ENCODE results near the gene HOXC5.

Gene HOXC5

DNA sequence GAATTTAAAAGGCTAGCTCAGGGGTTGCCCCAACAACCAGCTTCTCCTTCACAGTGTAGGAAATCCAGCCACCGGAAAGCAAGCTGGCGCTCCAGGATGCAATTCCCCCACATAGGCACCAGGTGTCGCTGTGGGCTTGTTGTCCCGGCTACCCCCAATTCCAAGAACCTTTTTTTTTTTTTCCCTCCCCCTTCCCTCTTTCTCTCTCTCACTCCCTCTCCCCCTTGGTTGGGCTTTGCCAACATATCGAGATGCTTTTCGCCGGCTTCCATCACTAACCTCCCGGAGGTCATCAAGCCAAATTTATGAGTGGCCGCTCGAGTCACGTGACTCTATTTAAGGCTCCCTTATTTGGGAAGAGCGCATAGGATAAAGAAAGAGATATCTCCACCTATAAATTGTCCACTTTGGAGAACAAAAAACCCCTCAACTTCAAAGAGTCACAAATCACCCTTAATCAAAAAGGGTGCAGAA, at the start of gene HOXC5:
Gene HOXC5, plus strand, starts transcription at position 424 of the 474 bp plus-strand sequence. CDS start 73 bp downstream, outside the sequence.
- no peak within 1 kb of the TSS for H2AFZ ChIP-seq (ENCODE audit: low read depth, low read length)
- no peaks in the 10 kb centered on the region for H3K36me3 ChIP-seq (ENCODE audit: insufficient read depth, low read length)
- H3K9me3 ChIP-seq (ENCODE audit: low read length), result peaks cover 2% of the 10 kb centered on the region
- H3K4me3 ChIP-seq (ENCODE audit: low read length), result no peak within 1 kb of the TSS
- H3K4me1 ChIP-seq (ENCODE audit: insufficient read depth, low read length), result no peaks in the 10 kb centered on the region
- H3K27me3 ChIP-seq (ENCODE audit: insufficient read depth, low read length), result peaks cover 95% of the 10 kb centered on the region

DNA sequence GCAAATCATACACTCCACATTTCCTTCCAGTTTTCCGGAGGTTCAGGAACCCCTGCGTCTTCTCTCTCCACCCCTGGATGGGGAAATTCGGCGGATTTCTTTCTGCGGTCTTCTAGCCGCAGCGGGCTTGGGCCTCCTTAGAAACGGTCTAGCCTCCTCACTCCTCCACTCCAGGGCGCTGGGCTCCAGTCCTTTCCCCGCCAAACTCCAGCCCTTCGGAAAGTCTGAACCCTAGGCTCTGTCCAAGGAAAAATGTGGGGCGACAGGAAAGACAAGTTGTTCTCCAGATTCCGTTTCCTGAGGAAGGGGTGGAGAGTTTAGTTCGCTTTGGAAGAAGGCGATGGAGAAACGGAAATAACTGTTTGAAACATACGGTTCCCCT, 49.3 kb upstream of the HOXC5 start:
- H3K9me3 ChIP-seq (ENCODE audit: low read length), result no peaks in the 10 kb centered on the region
- no peaks in the 10 kb centered on the region for H3K4me1 ChIP-seq (ENCODE audit: insufficient read depth, low read length)
- peaks cover 94% of the 10 kb centered on the region for H3K27me3 ChIP-seq (ENCODE audit: insufficient read depth, low read length)
- H2AFZ ChIP-seq (ENCODE audit: low read depth, low read length), result no peak overlapping the region
- no peaks in the 10 kb centered on the region for H3K36me3 ChIP-seq (ENCODE audit: insufficient read depth, low read length)
- no peak overlapping the region for H3K4me3 ChIP-seq (ENCODE audit: low read length)

DNA sequence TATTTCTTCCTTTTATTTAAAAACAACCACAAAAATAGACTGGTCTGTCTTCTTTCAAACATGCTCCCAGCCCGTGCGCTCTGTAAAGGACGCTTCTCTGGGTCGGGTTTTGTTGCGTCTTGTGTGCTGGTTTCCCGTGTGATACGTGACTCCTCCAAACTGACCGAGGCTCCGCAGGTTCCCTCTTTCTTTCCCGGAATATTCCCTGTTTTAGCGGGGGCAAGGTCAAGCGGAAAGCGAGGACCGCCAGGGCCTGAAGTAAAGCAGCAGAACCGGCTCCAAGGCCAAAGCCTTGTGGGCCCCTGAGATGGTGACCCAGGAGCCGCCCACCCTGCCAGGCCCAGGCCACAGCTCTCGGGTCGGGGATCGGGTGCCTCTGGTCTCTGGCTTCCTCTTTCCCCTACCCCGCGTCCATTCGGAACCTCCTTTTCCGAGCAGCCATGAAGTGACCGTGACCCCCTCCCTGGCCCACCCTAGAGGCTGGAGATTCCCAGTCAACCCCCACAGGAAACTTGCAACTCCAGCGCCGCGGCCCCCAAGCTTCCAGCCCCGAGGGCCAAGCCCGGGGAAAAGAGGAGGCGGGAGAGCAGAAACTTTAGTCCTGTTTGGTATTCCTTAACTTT, 48.8 kb upstream of the HOXC5 start:
- Histone ChIP-seq H3K27me3 (ENCODE audit: insufficient read depth, low read length) (peaks cover 94% of the 10 kb centered on the region), H3K4me3 (ENCODE audit: low read length) (no peak overlapping the region), H3K36me3 (ENCODE audit: insufficient read depth, low read length) (no peaks in the 10 kb centered on the region), H3K4me1 (ENCODE audit: insufficient read depth, low read length) (no peaks in the 10 kb centered on the region), H2AFZ (ENCODE audit: low read depth, low read length) (no peak overlapping the region), H3K9me3 (ENCODE audit: low read length) (no peaks in the 10 kb centered on the region)

DNA sequence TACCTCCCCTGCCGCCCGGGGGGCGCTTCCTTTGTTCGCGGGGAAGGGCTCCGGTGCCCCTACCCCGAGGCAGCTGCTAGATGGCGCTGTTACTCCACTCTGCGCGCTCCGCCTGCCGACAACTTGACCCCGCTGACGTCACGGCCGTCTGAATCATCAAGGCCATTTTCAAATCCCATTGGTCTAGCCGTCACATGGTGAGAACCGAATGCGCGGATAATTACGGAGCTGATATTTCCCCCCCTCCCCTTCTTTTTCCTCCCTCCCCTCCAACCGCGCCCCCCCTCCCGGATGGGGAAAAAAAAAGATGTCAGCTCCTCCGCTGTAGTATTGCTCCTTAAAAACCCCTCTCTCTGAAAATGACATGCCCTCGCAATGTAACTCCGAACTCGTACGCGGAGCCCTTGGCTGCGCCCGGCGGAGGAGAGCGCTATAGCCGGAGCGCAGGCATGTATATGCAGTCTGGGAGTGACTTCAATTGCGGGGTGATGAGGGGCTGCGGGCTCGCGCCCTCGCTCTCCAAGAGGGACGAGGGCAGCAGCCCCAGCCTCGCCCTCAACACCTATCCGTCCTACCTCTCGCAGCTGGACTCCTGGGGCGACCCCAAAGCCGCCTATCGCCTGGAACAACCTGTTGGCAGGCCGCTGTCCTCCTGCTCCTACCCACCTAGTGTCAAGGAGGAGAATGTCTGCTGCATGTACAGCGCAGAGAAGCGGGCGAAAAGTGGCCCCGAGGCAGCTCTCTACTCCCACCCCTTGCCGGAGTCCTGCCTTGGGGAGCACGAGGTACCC, 47.8 kb upstream of the HOXC5 start, which contains the start of gene HOXC10:
Gene HOXC10, plus strand, starts transcription at position 246 of the 791 bp plus-strand sequence. Its CDS starts 114 bp downstream, at position 360.
- Histone ChIP-seq H2AFZ (ENCODE audit: low read depth, low read length) (peak within 1 kb of the TSS; percentile 15), H3K4me3 (ENCODE audit: low read length) (no peak within 1 kb of the TSS), H3K27me3 (ENCODE audit: insufficient read depth, low read length) (peaks cover 94% of the 10 kb centered on the region)

DNA sequence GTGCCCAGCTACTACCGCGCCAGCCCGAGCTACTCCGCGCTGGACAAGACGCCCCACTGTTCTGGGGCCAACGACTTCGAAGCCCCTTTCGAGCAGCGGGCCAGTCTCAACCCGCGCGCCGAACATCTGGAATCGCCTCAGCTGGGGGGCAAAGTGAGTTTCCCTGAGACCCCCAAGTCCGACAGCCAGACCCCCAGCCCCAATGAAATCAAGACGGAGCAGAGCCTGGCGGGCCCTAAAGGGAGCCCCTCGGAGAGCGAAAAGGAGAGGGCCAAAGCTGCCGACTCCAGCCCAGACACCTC, 47.2 kb upstream of the HOXC5 start:
- Histone ChIP-seq H3K9me3 (ENCODE audit: low read length) (no peaks in the 10 kb centered on the region), H3K4me3 (ENCODE audit: low read length) (no peak overlapping the region), H3K4me1 (ENCODE audit: insufficient read depth, low read length) (no peaks in the 10 kb centered on the region), H3K27me3 (ENCODE audit: insufficient read depth, low read length) (peaks cover 95% of the 10 kb centered on the region), H2AFZ (ENCODE audit: low read depth, low read length) (no peak overlapping the region), H3K36me3 (ENCODE audit: insufficient read depth, low read length) (no peaks in the 10 kb centered on the region)

More for the DNA sequence above, 47.8 kb upstream of the HOXC5 start, which contains the start of gene HOXC10:
- Histone ChIP-seq H3K9me3 (ENCODE audit: low read length) (no peaks in the 10 kb centered on the region), H3K4me1 (ENCODE audit: insufficient read depth, low read length) (no peaks in the 10 kb centered on the region), H3K36me3 (ENCODE audit: insufficient read depth, low read length) (no peaks in the 10 kb centered on the region)

DNA sequence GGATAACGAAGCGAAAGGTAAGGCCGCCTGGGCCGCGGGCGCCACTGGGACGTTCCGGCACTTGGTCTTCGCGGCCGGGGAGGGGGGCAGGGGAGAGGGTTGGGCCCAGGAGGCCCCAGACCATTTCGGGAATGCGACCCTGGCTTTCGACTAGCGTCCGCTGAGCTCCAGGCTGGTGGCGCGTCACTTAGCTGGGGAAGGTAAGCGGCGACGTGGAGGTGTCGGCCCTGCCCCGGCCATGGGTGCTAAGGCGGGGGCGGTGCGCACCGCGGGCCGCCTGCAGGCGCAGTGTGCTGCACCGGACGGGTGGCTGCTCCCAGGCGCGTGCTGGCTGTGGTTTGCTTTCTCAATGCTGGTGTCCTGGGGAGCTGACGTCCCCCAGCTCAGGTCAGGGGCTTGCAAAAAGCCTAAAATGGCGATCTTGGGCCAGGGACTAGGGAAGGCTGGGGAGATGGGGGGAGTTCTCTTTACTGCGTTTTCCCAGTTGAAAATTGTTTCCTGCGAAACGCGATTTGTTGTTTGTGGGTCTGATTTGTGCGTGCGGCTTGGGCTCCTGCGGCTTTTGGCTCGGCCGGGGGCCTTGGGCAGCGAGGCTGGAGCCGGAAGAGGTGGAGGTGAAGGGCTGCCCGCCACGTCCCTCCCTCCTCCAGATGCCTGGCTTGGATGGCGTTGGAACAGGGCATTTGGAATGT, 46.7 kb upstream of the HOXC5 start:
- Histone ChIP-seq H3K9me3 (ENCODE audit: low read length) (no peaks in the 10 kb centered on the region), H3K4me3 (ENCODE audit: low read length) (no peak overlapping the region), H2AFZ (ENCODE audit: low read depth, low read length) (no peak overlapping the region), H3K36me3 (ENCODE audit: insufficient read depth, low read length) (no peaks in the 10 kb centered on the region), H3K4me1 (ENCODE audit: insufficient read depth, low read length) (no peaks in the 10 kb centered on the region), H3K27me3 (ENCODE audit: insufficient read depth, low read length) (peaks cover 95% of the 10 kb centered on the region)

DNA sequence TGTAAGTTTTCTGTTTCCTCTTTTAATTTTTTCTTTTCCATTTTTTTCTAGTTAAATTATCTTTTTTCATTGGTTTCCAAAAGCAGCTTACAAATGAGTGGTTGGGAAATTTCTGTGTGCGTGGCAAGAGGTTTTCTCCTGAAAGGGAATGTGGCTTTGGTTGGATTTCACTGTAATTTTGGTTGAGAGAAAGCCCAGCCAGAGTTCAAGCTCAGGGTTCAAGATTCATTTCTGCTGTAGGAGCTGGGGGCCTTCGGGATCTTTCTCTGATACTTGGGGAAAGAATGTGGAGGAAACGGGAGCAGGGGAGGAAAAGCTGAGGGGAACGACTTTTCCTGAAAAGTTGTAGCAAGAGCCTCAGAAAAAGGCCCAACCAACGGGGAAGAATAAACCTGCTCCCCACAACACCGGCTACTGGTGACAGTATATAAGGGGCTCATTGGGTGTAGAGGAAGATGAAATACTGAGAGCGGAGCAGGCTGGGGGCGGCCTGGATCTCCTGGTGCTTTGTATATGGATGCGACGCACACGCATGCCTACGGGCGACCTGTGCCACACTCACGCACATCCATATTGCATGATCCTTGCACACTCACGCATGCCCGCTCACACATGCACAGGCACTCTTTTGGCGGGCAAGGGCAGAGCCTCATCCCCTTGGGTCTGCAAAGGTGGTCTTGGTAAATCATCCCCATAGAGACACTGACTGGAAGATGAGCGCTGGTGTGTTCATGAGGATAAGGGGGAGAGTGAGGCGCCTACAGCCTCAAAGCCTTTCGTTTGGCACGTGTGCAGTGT, 46.0 kb upstream of the HOXC5 start:
- Histone ChIP-seq H3K27me3 (ENCODE audit: insufficient read depth, low read length) (peaks cover 95% of the 10 kb centered on the region), H3K36me3 (ENCODE audit: insufficient read depth, low read length) (no peaks in the 10 kb centered on the region), H3K9me3 (ENCODE audit: low read length) (no peaks in the 10 kb centered on the region), H3K4me3 (ENCODE audit: low read length) (no peak overlapping the region), H3K4me1 (ENCODE audit: insufficient read depth, low read length) (no peaks in the 10 kb centered on the region), H2AFZ (ENCODE audit: low read depth, low read length) (no peak overlapping the region)

DNA sequence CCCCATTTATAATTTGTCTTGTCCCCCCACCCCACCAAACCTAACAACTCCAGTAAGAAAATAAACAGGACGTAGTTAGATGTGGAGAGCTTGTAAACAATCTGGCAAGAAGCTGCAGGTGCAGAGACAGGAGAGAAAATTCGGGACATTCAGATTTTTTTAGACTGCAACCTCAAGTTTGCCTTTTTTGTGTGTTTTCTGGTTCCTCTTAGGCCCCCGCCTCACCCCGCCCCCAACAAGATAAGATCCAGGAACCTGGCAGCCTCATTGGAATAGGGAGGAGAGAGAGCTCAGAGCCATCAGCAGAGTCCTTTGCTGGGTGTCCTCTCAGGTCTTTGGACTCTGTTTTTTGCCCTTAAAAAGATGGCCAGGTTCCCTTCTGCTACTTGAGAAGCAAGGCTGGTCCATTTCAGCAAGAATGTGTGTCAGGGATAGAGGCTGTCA, 45.0 kb upstream of the HOXC5 start:
- H3K27me3 ChIP-seq (ENCODE audit: insufficient read depth, low read length), result peaks cover 94% of the 10 kb centered on the region
- no peaks in the 10 kb centered on the region for H3K4me1 ChIP-seq (ENCODE audit: insufficient read depth, low read length)
- H3K9me3 ChIP-seq (ENCODE audit: low read length), result no peaks in the 10 kb centered on the region
- H3K4me3 ChIP-seq (ENCODE audit: low read length), result no peak overlapping the region
- H2AFZ ChIP-seq (ENCODE audit: low read depth, low read length), result no peak overlapping the region
- no peaks in the 10 kb centered on the region for H3K36me3 ChIP-seq (ENCODE audit: insufficient read depth, low read length)

DNA sequence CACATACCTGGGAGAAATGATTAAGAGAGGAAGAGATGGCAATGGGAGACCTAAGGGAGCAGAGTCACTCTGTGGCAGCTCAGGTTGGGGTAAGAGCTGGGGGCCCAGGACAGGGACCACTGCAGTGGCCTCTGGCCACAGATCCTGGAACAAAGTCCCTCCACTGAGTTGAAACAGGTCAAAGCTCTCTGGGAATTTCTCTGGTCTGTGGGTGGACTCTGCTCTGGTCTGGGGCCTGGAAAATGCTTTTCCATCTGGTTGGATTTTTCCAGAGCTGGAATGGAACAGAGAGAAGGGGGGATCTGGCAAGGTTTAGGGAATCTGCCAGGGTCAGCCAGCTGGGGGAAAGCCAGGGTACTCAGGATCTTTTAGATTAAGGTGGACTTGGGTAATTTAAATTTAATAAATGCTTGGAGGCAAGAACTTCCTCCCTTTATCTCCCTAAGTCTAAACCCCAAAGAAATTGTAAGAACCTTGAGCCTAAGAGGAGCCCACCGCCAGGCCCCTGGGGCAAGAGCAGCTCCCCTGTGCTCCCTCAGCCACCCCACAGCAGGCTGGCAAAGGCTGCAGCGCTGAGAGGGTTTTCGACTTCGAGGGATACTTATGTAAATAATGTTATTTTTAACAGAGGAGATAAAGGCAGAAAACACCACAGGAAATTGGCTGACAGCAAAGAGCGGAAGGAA, 44.2 kb upstream of the HOXC5 start:
- H3K4me1 ChIP-seq (ENCODE audit: insufficient read depth, low read length), result no peaks in the 10 kb centered on the region
- H3K27me3 ChIP-seq (ENCODE audit: insufficient read depth, low read length), result peaks cover 94% of the 10 kb centered on the region
- H3K9me3 ChIP-seq (ENCODE audit: low read length), result no peaks in the 10 kb centered on the region
- no peaks in the 10 kb centered on the region for H3K36me3 ChIP-seq (ENCODE audit: insufficient read depth, low read length)
- H3K4me3 ChIP-seq (ENCODE audit: low read length), result no peak overlapping the region
- H2AFZ ChIP-seq (ENCODE audit: low read depth, low read length), result no peak overlapping the region

DNA sequence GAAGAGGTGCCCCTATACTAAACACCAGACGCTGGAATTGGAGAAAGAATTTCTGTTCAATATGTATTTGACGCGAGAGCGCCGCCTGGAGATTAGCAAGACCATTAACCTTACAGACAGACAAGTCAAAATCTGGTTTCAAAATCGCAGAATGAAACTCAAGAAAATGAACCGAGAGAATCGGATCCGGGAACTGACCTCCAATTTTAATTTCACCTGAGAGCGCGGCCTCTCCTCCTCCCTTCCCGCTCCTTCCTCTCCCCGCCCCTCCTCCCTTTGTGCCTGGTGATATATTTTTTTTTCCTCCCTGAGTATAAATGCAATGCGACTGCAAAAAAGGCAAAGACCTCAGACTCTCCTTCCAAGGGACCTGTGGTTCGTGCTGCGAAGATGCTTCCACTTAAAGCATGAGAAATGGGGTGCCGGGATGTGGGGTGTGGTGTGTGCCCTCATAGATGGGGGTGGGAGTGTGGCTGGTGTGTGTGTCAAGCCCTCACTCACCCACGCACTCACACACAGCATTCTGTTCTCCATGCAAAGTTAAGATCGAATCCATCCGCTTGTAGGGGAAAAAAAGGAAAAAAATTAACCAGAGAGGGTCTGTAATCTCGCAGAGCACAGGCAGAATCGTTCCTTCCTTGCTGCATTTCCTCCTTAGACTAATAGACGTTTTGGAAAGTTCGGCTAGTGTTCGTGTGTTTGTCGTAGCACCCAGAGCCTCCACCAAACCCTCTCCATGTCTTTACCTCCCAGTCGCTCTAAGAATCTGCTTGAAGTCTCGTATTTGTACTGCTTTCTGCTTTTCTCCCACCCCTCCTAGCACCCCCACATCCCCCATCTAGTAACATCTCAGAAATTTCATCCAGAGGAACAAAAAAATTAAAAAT, 43.4 kb upstream of the HOXC5 start:
- no peaks in the 10 kb centered on the region for H3K36me3 ChIP-seq (ENCODE audit: insufficient read depth, low read length)
- H3K4me1 ChIP-seq (ENCODE audit: insufficient read depth, low read length), result no peaks in the 10 kb centered on the region
- no peak overlapping the region for H3K4me3 ChIP-seq (ENCODE audit: low read length)
- H3K27me3 ChIP-seq (ENCODE audit: insufficient read depth, low read length), result peaks cover 94% of the 10 kb centered on the region
- H3K9me3 ChIP-seq (ENCODE audit: low read length), result no peaks in the 10 kb centered on the region
- H2AFZ ChIP-seq (ENCODE audit: low read depth, low read length), result no peak overlapping the region

DNA sequence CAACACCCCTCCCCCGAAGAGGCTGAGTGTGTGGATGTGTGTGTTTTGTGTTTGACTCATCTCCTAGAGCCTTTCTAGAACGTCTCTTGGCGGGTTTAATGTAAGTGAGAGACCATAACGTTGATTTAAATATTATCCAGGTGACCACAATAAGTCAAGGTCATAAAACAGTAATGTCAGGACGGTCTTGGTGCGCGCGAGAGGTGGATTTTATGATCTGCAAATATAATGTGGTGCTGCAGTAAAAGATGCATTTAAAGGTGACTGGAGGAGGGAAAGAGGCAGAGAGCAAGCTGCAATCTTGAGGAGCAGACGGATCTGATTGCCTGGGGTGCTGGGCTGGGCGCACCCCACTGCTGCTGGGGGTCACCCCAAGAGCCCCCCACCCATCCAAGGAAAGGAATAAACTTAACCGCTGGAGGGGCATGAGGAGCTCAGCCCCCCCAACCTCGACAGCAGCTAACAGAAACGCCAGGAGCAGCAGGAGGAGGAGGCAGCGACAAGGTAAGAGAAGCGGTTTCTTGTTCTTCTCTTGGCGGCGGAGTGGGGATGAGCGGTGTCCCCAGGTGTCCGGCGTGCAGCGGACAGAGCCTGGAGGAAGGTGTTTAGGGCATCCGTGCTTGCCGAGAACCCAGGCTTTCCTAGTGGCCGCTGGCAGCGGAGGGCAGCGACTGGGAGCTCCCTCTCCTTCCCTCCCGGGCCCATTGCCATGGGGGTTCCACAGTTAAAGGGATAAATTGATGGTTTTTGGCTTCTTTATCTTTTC, 42.4 kb upstream of the HOXC5 start:
- Histone ChIP-seq H3K36me3 (ENCODE audit: insufficient read depth, low read length) (no peaks in the 10 kb centered on the region), H3K27me3 (ENCODE audit: insufficient read depth, low read length) (peaks cover 98% of the 10 kb centered on the region), H2AFZ (ENCODE audit: low read depth, low read length) (no peak overlapping the region), H3K9me3 (ENCODE audit: low read length) (no peaks in the 10 kb centered on the region), H3K4me3 (ENCODE audit: low read length) (no peak overlapping the region), H3K4me1 (ENCODE audit: insufficient read depth, low read length) (peaks cover 5% of the 10 kb centered on the region)
